ENCODE results near the gene PLCB3. TPM values are rescaled to one million over a fixed set of nuclear protein-coding genes. Genes with fewer than 3 reads are reported as not detected.

Gene PLCB3
- total RNA-seq, 1 experiment from 2014 or later = 41.2 TPM

- Histone ChIP-seq H3K9me3 (ENCODE audit: control insufficient read depth, insufficient read depth, low read depth, low read length) (no peaks in the 10 kb centered on the region), H3K4me1 (ENCODE audit: control insufficient read depth, insufficient read depth, low read length) (peaks cover 5% of the 10 kb centered on the region), H3K4me3 (ENCODE audit: low read depth in 2 of 2, low read length in 2 of 2) (no peak overlapping the region), H3K36me3 (ENCODE audit: control insufficient read depth, insufficient read depth, low read length) (no peaks in the 10 kb centered on the region), H3K27me3 (ENCODE audit: control insufficient read depth, insufficient read depth, low read length) (no peaks in the 10 kb centered on the region), H3K27ac (ENCODE audit: low read length) (no peak overlapping the region)
- ATAC-seq (no peak), DNase-seq (ENCODE audit: low read depth, low spot score) (no peak)
- BruUV-seq (replicated peaks) = no TSS peak
- ChIA-PET POLR2A (interaction anchor here (0.6 kb wide), 1 partner anchor 74 kb away, joined by 4 read pairs; no protein-coding TSS in a partner anchor), CTCF (no interaction called here)
- in situ Hi-C loops (cut with HindIII; ENCODE audit: low pct_unique_long_range_greater_than_20kb, low sequenced_read_pairs) = no loop called here
- intact Hi-C loops (cut with micrococcal nuclease; ENCODE audit: unreplicated experiment) = no loop called here
- no peak for TF ChIP-seq SIN3A (IDR thresholded peaks at IDR 0.05; ENCODE audit: borderline replicate concordance, insufficient read depth, low read depth, low read length)
- TF ChIP-seq, protein P1, sequence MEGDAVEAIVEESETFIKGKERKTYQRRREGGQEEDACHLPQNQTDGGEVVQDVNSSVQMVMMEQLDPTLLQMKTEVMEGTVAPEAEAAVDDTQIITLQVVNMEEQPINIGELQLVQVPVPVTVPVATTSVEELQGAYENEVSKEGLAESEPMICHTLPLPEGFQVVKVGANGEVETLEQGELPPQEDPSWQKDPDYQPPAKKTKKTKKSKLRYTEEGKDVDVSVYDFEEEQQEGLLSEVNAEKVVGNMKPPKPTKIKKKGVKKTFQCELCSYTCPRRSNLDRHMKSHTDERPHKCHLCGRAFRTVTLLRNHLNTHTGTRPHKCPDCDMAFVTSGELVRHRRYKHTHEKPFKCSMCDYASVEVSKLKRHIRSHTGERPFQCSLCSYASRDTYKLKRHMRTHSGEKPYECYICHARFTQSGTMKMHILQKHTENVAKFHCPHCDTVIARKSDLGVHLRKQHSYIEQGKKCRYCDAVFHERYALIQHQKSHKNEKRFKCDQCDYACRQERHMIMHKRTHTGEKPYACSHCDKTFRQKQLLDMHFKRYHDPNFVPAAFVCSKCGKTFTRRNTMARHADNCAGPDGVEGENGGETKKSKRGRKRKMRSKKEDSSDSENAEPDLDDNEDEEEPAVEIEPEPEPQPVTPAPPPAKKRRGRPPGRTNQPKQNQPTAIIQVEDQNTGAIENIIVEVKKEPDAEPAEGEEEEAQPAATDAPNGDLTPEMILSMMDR (IDR thresholded peaks at IDR 0.05) = no peak
- no peak for TF ChIP-seq TCF7L2 (IDR thresholded peaks at IDR 0.05; ENCODE audit: low read depth, low read length)
- no peak for TF ChIP-seq POLR2AphosphoS5 (IDR thresholded peaks at IDR 0.05; ENCODE audit: low read depth, low read length)
- no peak for TF ChIP-seq REST (IDR thresholded peaks at IDR 0.05; ENCODE audit: insufficient read depth in 1 of 2, low read depth in 2 of 2, low read length in 1 of 2)
Observed at GRCh38 chr11:64278576-64279190, 27.4 kb downstream of the PLCB3 start.

GRCh38 chr11:64281957-64282770 is 30.8 kb downstream of the PLCB3 start:
- H3K9me3 ChIP-seq (ENCODE audit: control insufficient read depth, insufficient read depth, low read depth, low read length) = no peaks in the 10 kb centered on the region

More at GRCh38 chr11:64281957-64282770, 30.8 kb downstream of the PLCB3 start:
- Histone ChIP-seq H3K36me3 (ENCODE audit: control insufficient read depth, insufficient read depth, low read length) (no peaks in the 10 kb centered on the region; the same call in 1 of the 2 replicates), H3K27ac (ENCODE audit: low read length) (no peak overlapping the region), H3K4me1 (ENCODE audit: control insufficient read depth, insufficient read depth, low read length) (peaks cover 22% of the 10 kb centered on the region), H3K27me3 (ENCODE audit: control insufficient read depth, insufficient read depth, low read length) (no peaks in the 10 kb centered on the region), H3K4me3 (ENCODE audit: low read depth in 2 of 2, low read length in 2 of 2) (no peak overlapping the region)
- no peak for DNase-seq (ENCODE audit: low read depth, low spot score)
- CTCF ChIA-PET = interaction anchor here (0.7 kb wide), 1 partner anchor 67 kb away, joined by 6 read pairs; no protein-coding TSS in a partner anchor
- in situ Hi-C loops (cut with HindIII; ENCODE audit: low pct_unique_long_range_greater_than_20kb, low sequenced_read_pairs) = no loop called here
- TF ChIP-seq POLR2AphosphoS5 (IDR thresholded peaks at IDR 0.05; ENCODE audit: low read depth, low read length) (no peak), TCF7L2 (IDR thresholded peaks at IDR 0.05; ENCODE audit: low read depth, low read length) (no peak), SIN3A (IDR thresholded peaks at IDR 0.05; ENCODE audit: borderline replicate concordance, insufficient read depth, low read depth, low read length) (no peak), REST (IDR thresholded peaks at IDR 0.05; ENCODE audit: insufficient read depth in 1 of 2, low read depth in 2 of 2, low read length in 1 of 2) (no peak)
- TF ChIP-seq, protein P1 (IDR thresholded peaks at IDR 0.05) = no peak
- intact Hi-C loops (cut with micrococcal nuclease; ENCODE audit: unreplicated experiment) = no loop called here
- ATAC-seq = no peak
- no TSS peak for BruUV-seq (replicated peaks)
- POLR2A ChIA-PET = no interaction called here

Data from Panc1 (cell line).